Testis (tissue), 3 donors: ENCODE results near the gene ST8SIA6. TPM values are rescaled to one million over a fixed set of nuclear protein-coding genes. Genes with fewer than 3 reads are reported as not detected.
"Not testable (repeated sequence)": the region's sequence is repeated elsewhere in the genome, so short reads cannot be mapped to it uniquely, and the experiment has no call there.

ENCODE experiments used
- DNase-seq: peaks from one replicate; pipeline ENCODE4 v3.0.0-alpha.2; 2019
- H3K27ac ChIP-seq, 2 donors: fragments of 200-600 bp; sonication (generic); one replicate each; pipeline ENCODE4 v1.5.1; 2019
- H3K27me3 ChIP-seq: fragments of 200-600 bp; sonication (generic); one replicate; pipeline ENCODE4 v1.5.1; 2019
- H3K36me3 ChIP-seq: fragments of 200-600 bp; sonication (generic); one replicate; pipeline ENCODE4 v1.5.1; 2017; ENCODE audit warnings: low read depth; ENCODE audit errors: missing control alignments
- H3K4me1 ChIP-seq: fragments of 200-600 bp; sonication (generic); one replicate; pipeline ENCODE4 v1.5.1; 2019
- H3K4me3 ChIP-seq, 2 donors: fragments of 200-600 bp; sonication (generic); one replicate each; pipeline ENCODE4 v1.5.1; 2017 to 2019
- H3K9me3 ChIP-seq: fragments of 200-600 bp; sonication (generic); one replicate; pipeline ENCODE4 v1.5.1; 2017
- CTCF ChIP-seq, 3 experiments: fragments of 450-650 bp in 2 of 3; fragments of 200-600 bp in 1 of 3; sonication (generic) in 1 of 3; IDR thresholded peaks; one replicate each; pipeline ENCODE4 v1.5.1; 2016 to 2019; ENCODE audit warnings: antibody characterized with exemption in 3 of 3, mild to moderate bottlenecking in 2 of 3, moderate library complexity in 1 of 3
- POLR2A ChIP-seq: fragments of 450-650 bp; IDR thresholded peaks from one replicate; pipeline ENCODE4 v1.6.1; 2017; ENCODE audit warnings: antibody characterized with exemption, mild to moderate bottlenecking, moderate library complexity
- WGBS, 2 donors: methylation state at CpG; one replicate each; pipeline ENCODE4 v1.1.5; 2018; 5-methylcytosine and 5-hydroxymethylcytosine counted together
- intact Hi-C: fragments of 100-400 bp; cut with DNase I; formaldehyde crosslinking; loops from one replicate; pipeline ENCODE4 v1.15.1; 2023; ENCODE audit warnings: low total_unique reads
- polyA plus RNA-seq: library from polyadenylated mRNA; stranded (reverse); fragments of 350-450 nt; fragmentation: Illumina TruSeq; extraction: RNeasy Lipid Tissue Mini Kit (QIAGEN cat#74804); gene quantifications from one replicate; pipeline ENCODE4 v1.2.3, GENCODE V29; 2014; ENCODE audit warnings: low read depth, low replicate concordance; ENCODE audit not compliant: insufficient read depth
- total RNA-seq, 2 donors: library from RNA; depleted of rRNA; stranded (reverse); fragments of >200 nt; gene quantifications; one replicate each; pipeline ENCODE4 v1.2.3, GENCODE V29; 2016

ST8SIA6 gene
- total and polyA plus RNA-seq, 3 donors from 2014 or later, result 0.84 to 1.6 (median 0.87) TPM

- Histone ChIP-seq H3K4me3 (no peak overlapping the region), H3K9me3 (no peaks in the 10 kb centered on the region), H3K36me3 (no peaks in the 10 kb centered on the region), H3K4me1 (no peaks in the 10 kb centered on the region), H3K27me3 (no peaks in the 10 kb centered on the region), H3K27ac (no peak overlapping the region)
- TF ChIP-seq CTCF (IDR thresholded peaks at IDR 0.05), result no peak
- TF ChIP-seq POLR2A, result no peak
- intact Hi-C loops, result no loop called here
- no peak for DNase-seq
- WGBS, 2 donors, result 65 to 67% methylated on average over 5 of the region's 5 CpGs
These were observed 8.9 kb downstream of the ST8SIA6 start for GRCh38 chr10:17445400-17445998.

- no peak for TF ChIP-seq CTCF (IDR thresholded peaks at IDR 0.05)
- no peak for TF ChIP-seq POLR2A
- H3K27me3 ChIP-seq, result no peaks in the 10 kb centered on the region
- H3K4me1 ChIP-seq, result no peaks in the 10 kb centered on the region
- H3K27ac ChIP-seq, result no peak overlapping the region
- intact Hi-C loops, result no loop called here
- 73 to 83% methylated on average over 2 of the region's 2 CpGs for WGBS, 2 donors
- H3K4me3 ChIP-seq, result no peak overlapping the region
- no peaks in the 10 kb centered on the region for H3K9me3 ChIP-seq
- DNase-seq, result no peak
- H3K36me3 ChIP-seq, result no peaks in the 10 kb centered on the region
These were observed 10.0 kb downstream of the ST8SIA6 start for GRCh38 chr10:17444388-17444714.

- Histone ChIP-seq H3K27ac (no peak overlapping the region), H3K4me3 (no peak overlapping the region), H3K27me3 (no peaks in the 10 kb centered on the region), H3K4me1 (no peaks in the 10 kb centered on the region), H3K9me3 (no peaks in the 10 kb centered on the region), H3K36me3 (no peaks in the 10 kb centered on the region)
- intact Hi-C loops, result no loop called here
- TF ChIP-seq CTCF (IDR thresholded peaks at IDR 0.05) (no peak), POLR2A (no peak)
- no peak for DNase-seq
- 61 to 63% methylated on average over 11 of the region's 11 CpGs for WGBS, 2 donors
These were observed 10.5 kb downstream of the ST8SIA6 start for GRCh38 chr10:17443707-17444387.

- DNase-seq, result no peak
- no peak overlapping the region for H3K4me3 ChIP-seq
- no peaks in the 10 kb centered on the region for H3K4me1 ChIP-seq
- no peaks in the 10 kb centered on the region for H3K36me3 ChIP-seq
- intact Hi-C loops, result loop anchor here (10.0 kb wide), 1 partner anchor 594 kb away; no protein-coding TSS in a partner anchor
- H3K27ac ChIP-seq, result no peak overlapping the region
- TF ChIP-seq POLR2A (no peak), CTCF (IDR thresholded peaks at IDR 0.05) (no peak)
- no peaks in the 10 kb centered on the region for H3K27me3 ChIP-seq
- WGBS, 2 donors, result 73 to 74% methylated on average over 1 of the region's 1 CpG
- no peaks in the 10 kb centered on the region for H3K9me3 ChIP-seq
These were observed 15.8 kb downstream of the ST8SIA6 start for GRCh38 chr10:17438583-17438982.

- H3K4me1 ChIP-seq, DNase-seq, H3K27ac ChIP-seq, H3K27me3 ChIP-seq, H3K36me3 ChIP-seq, H3K9me3 ChIP-seq, H3K4me3 ChIP-seq: not testable (repeated sequence)
- intact Hi-C loops, result loop anchor here (10.0 kb wide), 1 partner anchor 592 kb away; no protein-coding TSS in a partner anchor
- 88 to 93% methylated on average over 2 of the region's 2 CpGs for WGBS, 2 donors
These were observed 17.8 kb downstream of the ST8SIA6 start for GRCh38 chr10:17436578-17436977.
